GM12878 (cell line): Measurements from ENCODE around the gene PRMT5. TPM values are rescaled to one million over a fixed set of nuclear protein-coding genes. Genes with fewer than 3 reads are reported as not detected.
A peak's percentile ranks its signal among the peaks of the same experiment; 100 is the strongest.

Source experiments
- BCL3 ChIP-seq: IDR thresholded peaks from 2 replicates; pipeline ENCODE4 v1.6.1; 2011; ENCODE audit warnings: borderline replicate concordance, low read depth, mild to moderate bottlenecking, moderate library complexity, low read length; ENCODE audit not compliant: insufficient read depth, poor library complexity, severe bottlenecking
- BRCA1 ChIP-seq: IDR thresholded peaks from 2 replicates; pipeline ENCODE4 v1.6.1; 2011; ENCODE audit warnings: low read depth, low read length, improper control_type of control experiment
- CBFB ChIP-seq: IDR thresholded peaks from 2 replicates; pipeline ENCODE4 v1.6.1; 2016; ENCODE audit warnings: antibody characterized with exemption, low read depth
- EGR1 ChIP-seq, 2 experiments: IDR thresholded peaks; 1 replicate in 1 of 2; 2 replicates in 1 of 2; pipeline ENCODE4 v1.6.1; 2011 to 2012; ENCODE audit warnings: low read depth in 2 of 2, low read length in 2 of 2, borderline replicate concordance in 1 of 2, mild to moderate bottlenecking in 1 of 2, moderate library complexity in 1 of 2
- EP300 ChIP-seq, 2 experiments: fragments of 150-350 bp in 1 of 2; IDR thresholded peaks; 2 replicates each; pipeline ENCODE4 v1.6.1; 2011 to 2012; ENCODE audit warnings: low read depth in 2 of 2, low read length in 2 of 2, borderline replicate concordance in 1 of 2, improper control_type of control experiment in 1 of 2, inconsistent platforms in 1 of 2; ENCODE audit not compliant: control insufficient read depth in 1 of 2
- KAT2A ChIP-seq: conservative IDR thresholded peaks from 2 replicates; pipeline ENCODE4 v1.6.1; 2011; ENCODE audit warnings: low read depth, low read length; ENCODE audit not compliant: control insufficient read depth
- MXI1 ChIP-seq: fragments of 150-350 bp; IDR thresholded peaks from 2 replicates; pipeline ENCODE4 v1.6.1; 2011; ENCODE audit warnings: low read depth, mild to moderate bottlenecking, inconsistent platforms, low read length, improper control_type of control experiment
- NFYA ChIP-seq: IDR thresholded peaks from 2 replicates; pipeline ENCODE4 v1.6.1; 2011; ENCODE audit warnings: low read depth, mild to moderate bottlenecking, low read length, improper control_type of control experiment, borderline replicate concordance
- NRF1 ChIP-seq: conservative IDR thresholded peaks from 2 replicates; pipeline ENCODE4 v1.6.1; 2011; ENCODE audit warnings: mild to moderate bottlenecking, low read depth, low read length, improper control_type of control experiment
- POLR2A ChIP-seq: IDR thresholded peaks from 2 replicates; pipeline ENCODE4 v1.6.1; 2011; ENCODE audit warnings: low read depth, mild to moderate bottlenecking, low read length
- PRDM15 ChIP-seq: fragments of 450-650 bp; formaldehyde crosslinking; IDR thresholded peaks from 2 replicates; pipeline ENCODE4 v1.4.0; 2020; ENCODE audit warnings: mild to moderate bottlenecking, moderate library complexity
- RELA ChIP-seq: fragments of 450-650 bp; IDR thresholded peaks from 2 replicates; pipeline ENCODE4 v1.8.0; 2014; ENCODE audit warnings: borderline replicate concordance; ENCODE audit not compliant: partially characterized antibody
- RELB ChIP-seq: fragments of 450-650 bp; IDR thresholded peaks from 2 replicates; pipeline ENCODE4 v1.6.1; 2017; ENCODE audit warnings: low read depth, mild to moderate bottlenecking, moderate library complexity
- SIX5 ChIP-seq: IDR thresholded peaks from 2 replicates; pipeline ENCODE4 v1.6.1; 2011; ENCODE audit warnings: mild to moderate bottlenecking, low read depth, low read length, moderate library complexity; ENCODE audit not compliant: severe bottlenecking
- SPI1 ChIP-seq: IDR thresholded peaks from 2 replicates; pipeline ENCODE4 v1.6.1; 2011; ENCODE audit warnings: low read depth, mild to moderate bottlenecking, low read length, moderate library complexity, borderline replicate concordance; ENCODE audit not compliant: insufficient read depth
- SREBF1 ChIP-seq: IDR thresholded peaks from 2 replicates; pipeline ENCODE4 v1.6.1; 2012; ENCODE audit warnings: mild to moderate bottlenecking, low read length
- SUPT20H ChIP-seq: IDR thresholded peaks from 2 replicates; pipeline ENCODE4 v1.6.1; 2011; ENCODE audit warnings: low read depth, mild to moderate bottlenecking, low read length, moderate library complexity, borderline replicate concordance; ENCODE audit not compliant: control insufficient read depth
- ZBTB11 ChIP-seq: fragments of 450-650 bp; formaldehyde crosslinking; IDR thresholded peaks from 2 replicates; pipeline ENCODE4 v1.5.0; 2022; ENCODE audit warnings: mild to moderate bottlenecking, missing genetic modification characterization
- polyA plus RNA-seq, 11 experiments: library from polyadenylated mRNA; depleted of rRNA in 4 of 11; unstranded in 6 of 11; stranded (reverse) in 5 of 11; fragments of >200 nt; fragmentation: Nextera tagmentation in 4 of 11; fragmentation: Illumina TruSeq in 1 of 11; extraction: Ambion mirVana in 4 of 11; extraction: Trizol in 1 of 11; gene quantifications; 1 replicate in 1 of 11; 2 replicates in 10 of 11; pipeline versions ENCODE4 v1.2.1 to v1.2.3, GENCODE V29; 2011 to 2016; ENCODE audit warnings: inconsistent platforms in 2 of 11, missing spikeins in 2 of 11, low read depth in 1 of 11
- total RNA-seq, 4 experiments: library from RNA; depleted of rRNA in 3 of 4; stranded (reverse); fragments of >200 nt in 3 of 4; fragmentation: Illumina TruSeq in 1 of 4; extraction: Trizol in 1 of 4; gene quantifications; 2 replicates each; pipeline versions ENCODE4 v1.2.1 to v1.2.3, GENCODE V29; 2013 to 2021

The PRMT5 gene
- total and polyA plus RNA-seq, 10 of the 15 experiments (the other 5 are each of a cell fraction or from before 2014, with no cell fraction given): 54.3 to 221 (median 111) TPM

GRCh38 chr14:22918804-22919600, 10.2 kb downstream of the PRMT5 start, which contains the start of gene RBM23 (continued):
- TF ChIP-seq BCL3: no peak
- no peak for TF ChIP-seq SUPT20H
- peak; percentile 71 for TF ChIP-seq RELB
- peak; percentile 61 for TF ChIP-seq MXI1
- TF ChIP-seq RELA: peak; percentile 46
- no peak for TF ChIP-seq KAT2A
- TF ChIP-seq SPI1: no peak
- TF ChIP-seq ZBTB11 (CRISPR knock-in tag): no peak
- TF ChIP-seq NRF1: peak; percentile 76
- no peak for TF ChIP-seq SIX5
- peak; percentile 39; the same call in 1 of the 2 replicates for TF ChIP-seq NFYA
- no peak for TF ChIP-seq BRCA1
- peak; percentile 87 for TF ChIP-seq POLR2A
- TF ChIP-seq CBFB: peak; percentile 26; the same call in 1 of the 2 replicates
- TF ChIP-seq EGR1 (IDR thresholded peaks at IDR 0.05; ENCODE audit: borderline replicate concordance in 1 of 2, low read depth in 2 of 2, low read length in 2 of 2): no peak
- TF ChIP-seq PRDM15 (CRISPR knock-in tag): no peak
- TF ChIP-seq SREBF1: no peak
- no peak for TF ChIP-seq EP300 (IDR thresholded peaks at IDR 0.05; ENCODE audit: borderline replicate concordance in 1 of 2, control insufficient read depth in 1 of 2, low read depth in 2 of 2, low read length in 2 of 2)
